Astrocyte (in vitro differentiated cells and primary cell): ENCODE measurements around the gene LRP10.

Experiments
- EZH2 ChIP-seq: IDR thresholded peaks from 2 replicates; pipeline ENCODE4 v1.6.1; 2012; ENCODE audit warnings: mild to moderate bottlenecking, low read length, inconsistent platforms; ENCODE audit not compliant: insufficient read depth
- TF ChIP-seq, protein P1 (sequence below): IDR thresholded peaks from 2 replicates; pipeline ENCODE4 v1.5.1; 2011; ENCODE audit warnings: low read depth, mild to moderate bottlenecking, inconsistent platforms, low read length, moderate library complexity; ENCODE audit not compliant: insufficient read depth

DNA sequence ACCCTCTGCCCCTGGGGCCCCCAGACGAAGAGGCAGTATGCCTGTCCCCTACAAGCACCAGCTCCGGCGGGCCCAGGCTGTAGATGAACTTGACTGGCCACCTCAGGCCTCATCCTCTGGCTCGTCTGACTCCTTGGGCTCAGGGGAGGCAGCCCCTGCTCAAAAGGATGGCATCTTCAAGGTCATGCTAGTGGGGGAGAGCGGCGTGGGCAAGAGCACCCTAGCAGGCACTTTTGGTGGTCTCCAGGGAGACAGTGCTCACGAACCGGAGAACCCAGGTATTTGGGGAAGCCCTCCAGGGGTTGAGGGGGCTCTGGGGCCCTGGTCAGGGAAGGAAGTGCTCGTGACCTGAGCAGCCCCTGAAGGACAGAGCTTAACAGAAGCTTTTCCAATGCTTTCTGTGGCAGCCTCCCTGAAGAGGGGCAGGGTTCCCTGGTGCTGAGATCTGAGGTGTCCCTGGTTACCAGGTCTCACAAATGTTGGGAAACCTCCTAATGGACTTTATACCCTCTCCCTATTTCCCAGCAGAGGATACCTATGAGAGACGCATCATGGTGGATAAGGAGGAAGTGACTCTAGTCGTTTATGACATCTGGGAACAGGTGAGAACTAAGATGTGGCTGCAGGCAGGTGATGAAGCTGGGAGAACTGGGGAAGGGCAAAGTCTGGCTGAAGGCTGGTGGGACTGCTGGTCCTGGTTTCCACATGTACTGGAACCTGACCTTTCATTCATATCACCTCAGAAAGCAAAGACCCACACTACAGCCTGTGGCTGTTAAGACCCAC lies 13.4 kb downstream of the LRP10 start:
- TF ChIP-seq, protein P1, sequence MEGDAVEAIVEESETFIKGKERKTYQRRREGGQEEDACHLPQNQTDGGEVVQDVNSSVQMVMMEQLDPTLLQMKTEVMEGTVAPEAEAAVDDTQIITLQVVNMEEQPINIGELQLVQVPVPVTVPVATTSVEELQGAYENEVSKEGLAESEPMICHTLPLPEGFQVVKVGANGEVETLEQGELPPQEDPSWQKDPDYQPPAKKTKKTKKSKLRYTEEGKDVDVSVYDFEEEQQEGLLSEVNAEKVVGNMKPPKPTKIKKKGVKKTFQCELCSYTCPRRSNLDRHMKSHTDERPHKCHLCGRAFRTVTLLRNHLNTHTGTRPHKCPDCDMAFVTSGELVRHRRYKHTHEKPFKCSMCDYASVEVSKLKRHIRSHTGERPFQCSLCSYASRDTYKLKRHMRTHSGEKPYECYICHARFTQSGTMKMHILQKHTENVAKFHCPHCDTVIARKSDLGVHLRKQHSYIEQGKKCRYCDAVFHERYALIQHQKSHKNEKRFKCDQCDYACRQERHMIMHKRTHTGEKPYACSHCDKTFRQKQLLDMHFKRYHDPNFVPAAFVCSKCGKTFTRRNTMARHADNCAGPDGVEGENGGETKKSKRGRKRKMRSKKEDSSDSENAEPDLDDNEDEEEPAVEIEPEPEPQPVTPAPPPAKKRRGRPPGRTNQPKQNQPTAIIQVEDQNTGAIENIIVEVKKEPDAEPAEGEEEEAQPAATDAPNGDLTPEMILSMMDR = no peak
- no peak for TF ChIP-seq EZH2
